Liver (tissue), 9 donors: ENCODE measurements around the gene GSK3B. TPM values are rescaled to one million over a fixed set of nuclear protein-coding genes. Genes with fewer than 3 reads are reported as not detected.

ENCODE experiments used
- DNase-seq: peaks from one replicate; pipeline ENCODE4 v3.0.0-alpha.2; 2017; ENCODE audit warnings: low spot score
- H3K27ac ChIP-seq, 2 donors: one replicate each; pipeline ENCODE4 v1.7.0; 2013; ENCODE audit warnings: inconsistent platforms in 2 of 2, low read length in 2 of 2, control low read depth in 1 of 2, low read depth in 1 of 2, mild to moderate bottlenecking in 1 of 2
- H3K27me3 ChIP-seq, 4 donors: one replicate each; pipeline versions ENCODE4 v1.6.1 to v1.7.0; 2013; ENCODE audit warnings: low read length in 3 of 4, inconsistent platforms in 1 of 4, mild to moderate bottlenecking in 1 of 4, moderate library complexity in 1 of 4; ENCODE audit not compliant: control insufficient read depth in 4 of 4, insufficient read depth in 4 of 4
- H3K36me3 ChIP-seq, 4 donors: one replicate each; pipeline versions ENCODE4 v1.6.1 to v1.7.0; 2013; ENCODE audit warnings: low read length in 3 of 4, mild to moderate bottlenecking in 3 of 4, low read depth in 1 of 4, moderate library complexity in 1 of 4; ENCODE audit not compliant: control insufficient read depth in 4 of 4, insufficient read depth in 3 of 4
- H3K4me1 ChIP-seq, 4 donors: one replicate each; pipeline versions ENCODE4 v1.6.1 to v1.7.0; 2013; ENCODE audit warnings: low read length in 3 of 4, mild to moderate bottlenecking in 3 of 4, moderate library complexity in 1 of 4; ENCODE audit not compliant: control insufficient read depth in 4 of 4, insufficient read depth in 4 of 4
- H3K4me3 ChIP-seq, 3 donors: one replicate each; pipeline versions ENCODE4 v1.6.1 to v1.7.0; 2013; ENCODE audit warnings: low read length in 3 of 3, control low read depth in 1 of 3, low read depth in 1 of 3, mild to moderate bottlenecking in 1 of 3
- H3K9ac ChIP-seq, 2 donors: one replicate each; pipeline ENCODE4 v1.7.0; 2013; ENCODE audit warnings: low read length in 2 of 2, mild to moderate bottlenecking in 2 of 2, moderate library complexity in 2 of 2, control low read depth in 1 of 2, low read depth in 1 of 2
- H3K9me3 ChIP-seq, 4 donors: one replicate each; pipeline versions ENCODE4 v1.6.1 to v1.7.0; 2013; ENCODE audit warnings: low read length in 3 of 4; ENCODE audit not compliant: control insufficient read depth in 4 of 4
- ATF3 ChIP-seq: IDR thresholded peaks from 2 replicates; pipeline ENCODE4 v1.6.1; 2016; ENCODE audit warnings: antibody characterized with exemption
- EGR1 ChIP-seq, 2 donors: IDR thresholded peaks; 2 replicates each; pipeline ENCODE4 v1.6.1; 2016 to 2018; ENCODE audit warnings: antibody characterized with exemption in 2 of 2, low read depth in 2 of 2
- FOXA1 ChIP-seq: IDR thresholded peaks from 2 replicates; pipeline ENCODE4 v1.6.1; 2016; ENCODE audit warnings: antibody characterized with exemption
- FOXA2 ChIP-seq: IDR thresholded peaks from 2 replicates; pipeline ENCODE4 v1.6.1; 2016; ENCODE audit warnings: antibody characterized with exemption
- GABPA ChIP-seq, 2 donors: IDR thresholded peaks in 1 of 2; conservative IDR thresholded peaks in 1 of 2; 2 replicates each; pipeline ENCODE4 v1.6.1; 2016; ENCODE audit warnings: antibody characterized with exemption in 2 of 2, mild to moderate bottlenecking in 1 of 2, moderate library complexity in 1 of 2
- HNF4A ChIP-seq, 2 donors: conservative IDR thresholded peaks; 2 replicates each; pipeline ENCODE4 v1.6.1; 2016; ENCODE audit warnings: antibody characterized with exemption in 2 of 2, mild to moderate bottlenecking in 2 of 2
- HNF4G ChIP-seq: IDR thresholded peaks from 2 replicates; pipeline ENCODE4 v1.6.1; 2016; ENCODE audit warnings: antibody characterized with exemption
- JUND ChIP-seq, 2 donors: IDR thresholded peaks; 2 replicates each; pipeline ENCODE4 v1.6.1; 2016; ENCODE audit warnings: antibody characterized with exemption in 2 of 2
- NR2F2 ChIP-seq: IDR thresholded peaks from 2 replicates; pipeline ENCODE4 v1.6.1; 2016; ENCODE audit warnings: antibody characterized with exemption
- RAD21 ChIP-seq, 2 donors: IDR thresholded peaks; 2 replicates each; pipeline ENCODE4 v1.6.1; 2016; ENCODE audit warnings: antibody characterized with exemption in 2 of 2, mild to moderate bottlenecking in 2 of 2
- RXRA ChIP-seq, 2 donors: IDR thresholded peaks; 2 replicates each; pipeline ENCODE4 v1.6.1; 2017 to 2018; ENCODE audit warnings: antibody characterized with exemption in 2 of 2, mild to moderate bottlenecking in 1 of 2
- SP1 ChIP-seq: IDR thresholded peaks from 2 replicates; pipeline ENCODE4 v1.6.1; 2018; ENCODE audit warnings: antibody characterized with exemption, mild to moderate bottlenecking
- TAF1 ChIP-seq: conservative IDR thresholded peaks from 2 replicates; pipeline ENCODE4 v1.6.1; 2016; ENCODE audit warnings: antibody characterized with exemption, mild to moderate bottlenecking
- YY1 ChIP-seq: IDR thresholded peaks from 2 replicates; pipeline ENCODE4 v1.6.1; 2016; ENCODE audit warnings: antibody characterized with exemption, mild to moderate bottlenecking
- ZBTB33 ChIP-seq: IDR thresholded peaks from 2 replicates; pipeline ENCODE4 v1.6.1; 2016; ENCODE audit warnings: antibody characterized with exemption
- WGBS: extraction: QIAGEN DNeasy Blood & Tissue Kit; methylation state at CpG from one replicate; pipeline ENCODE4 v1.1.7; 2013; 5-methylcytosine and 5-hydroxymethylcytosine counted together
- polyA plus RNA-seq, 2 donors: library from polyadenylated mRNA; stranded (reverse) in 1 of 2; unstranded in 1 of 2; fragments of 200-250 nt in 1 of 2; fragments of >200 nt in 1 of 2; fragmentation: Nextera tagmentation in 1 of 2; extraction: Ambion mirVana in 1 of 2; gene quantifications; one replicate each; pipeline versions ENCODE4 v1.2.1 to v1.2.3, GENCODE V29; 2013 to 2015
- total RNA-seq, 2 donors: library from RNA; depleted of rRNA; stranded (reverse); fragments of >200 nt; gene quantifications; one replicate each; pipeline ENCODE4 v1.2.3, GENCODE V29; 2014
- TF ChIP-seq, protein P1 (sequence below): IDR thresholded peaks from 2 replicates; pipeline ENCODE4 v1.6.1; 2016; ENCODE audit warnings: antibody characterized with exemption
- TF ChIP-seq, protein P2 (sequence below): IDR thresholded peaks from 2 replicates; pipeline ENCODE4 v1.6.1; 2016; ENCODE audit warnings: antibody characterized with exemption, mild to moderate bottlenecking
- TF ChIP-seq, protein P3 (sequence below): fragments of 150-350 bp; IDR thresholded peaks from 2 replicates; pipeline ENCODE4 v1.5.1; 2017; ENCODE audit warnings: improper control_type of control experiment, low read depth, low read length; ENCODE audit not compliant: missing input control
- donor health status: healthy.
- donor health status: healthy.
- donor health status: healthy.
- donor health status: healthy.
- donor health status: healthy.

GSK3B gene
- total and polyA plus RNA-seq, 4 donors = 10.5 to 20.8 (median 18.5) TPM

GRCh38 chr3:119781330-119782198 is 312.7 kb downstream of the GSK3B start, which contains the start of gene NR1I2:
TSS of gene NR1I2 (plus strand) at chr3:119782101.
- peak within 1 kb of the TSS; percentile 63 to 86 for H3K9ac ChIP-seq
- peaks cover 0 to 1% (median 0%) of the 10 kb centered on the region in 4 donors for H3K9me3 ChIP-seq
- 35% methylated on average over 10 of the region's 10 CpGs for WGBS
- H3K36me3 ChIP-seq = no peaks in the 10 kb centered on the region
- peak within 1 kb of the TSS; percentile 50 to 52 for H3K27ac ChIP-seq
- peak within 1 kb of the TSS; percentile 57 to 96 (median 80) for H3K4me3 ChIP-seq
- TF ChIP-seq TAF1 (peak; percentile 75), HNF4A (conservative IDR thresholded peaks at IDR 0.05) (peak; percentile 79 to 81), NR2F2 (no peak), FOXA1 (no peak), HNF4G (peak; percentile 51), ZBTB33 (peak; percentile 38), SP1 (peak; percentile 70), RXRA (IDR thresholded peaks at IDR 0.05) (peak; percentile 58 to 65), EGR1 (IDR thresholded peaks at IDR 0.05; ENCODE audit: low read depth in 2 of 2) (no peak), YY1 (peak; percentile 79), ATF3 (no peak), FOXA2 (peak; percentile 22), RAD21 (IDR thresholded peaks at IDR 0.05) (peak; percentile 24 to 50), JUND (IDR thresholded peaks at IDR 0.05) (peak in 1 of 2 donors; percentile 34), GABPA (IDR thresholded peaks at IDR 0.05 in 1 of 2, conservative IDR thresholded peaks at IDR 0.05 in 1 of 2) (peak in 1 of 2 donors; percentile 54)
- TF ChIP-seq, protein P1, sequence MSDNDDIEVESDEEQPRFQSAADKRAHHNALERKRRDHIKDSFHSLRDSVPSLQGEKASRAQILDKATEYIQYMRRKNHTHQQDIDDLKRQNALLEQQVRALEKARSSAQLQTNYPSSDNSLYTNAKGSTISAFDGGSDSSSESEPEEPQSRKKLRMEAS = peak; percentile 60
- TF ChIP-seq, protein P2, sequence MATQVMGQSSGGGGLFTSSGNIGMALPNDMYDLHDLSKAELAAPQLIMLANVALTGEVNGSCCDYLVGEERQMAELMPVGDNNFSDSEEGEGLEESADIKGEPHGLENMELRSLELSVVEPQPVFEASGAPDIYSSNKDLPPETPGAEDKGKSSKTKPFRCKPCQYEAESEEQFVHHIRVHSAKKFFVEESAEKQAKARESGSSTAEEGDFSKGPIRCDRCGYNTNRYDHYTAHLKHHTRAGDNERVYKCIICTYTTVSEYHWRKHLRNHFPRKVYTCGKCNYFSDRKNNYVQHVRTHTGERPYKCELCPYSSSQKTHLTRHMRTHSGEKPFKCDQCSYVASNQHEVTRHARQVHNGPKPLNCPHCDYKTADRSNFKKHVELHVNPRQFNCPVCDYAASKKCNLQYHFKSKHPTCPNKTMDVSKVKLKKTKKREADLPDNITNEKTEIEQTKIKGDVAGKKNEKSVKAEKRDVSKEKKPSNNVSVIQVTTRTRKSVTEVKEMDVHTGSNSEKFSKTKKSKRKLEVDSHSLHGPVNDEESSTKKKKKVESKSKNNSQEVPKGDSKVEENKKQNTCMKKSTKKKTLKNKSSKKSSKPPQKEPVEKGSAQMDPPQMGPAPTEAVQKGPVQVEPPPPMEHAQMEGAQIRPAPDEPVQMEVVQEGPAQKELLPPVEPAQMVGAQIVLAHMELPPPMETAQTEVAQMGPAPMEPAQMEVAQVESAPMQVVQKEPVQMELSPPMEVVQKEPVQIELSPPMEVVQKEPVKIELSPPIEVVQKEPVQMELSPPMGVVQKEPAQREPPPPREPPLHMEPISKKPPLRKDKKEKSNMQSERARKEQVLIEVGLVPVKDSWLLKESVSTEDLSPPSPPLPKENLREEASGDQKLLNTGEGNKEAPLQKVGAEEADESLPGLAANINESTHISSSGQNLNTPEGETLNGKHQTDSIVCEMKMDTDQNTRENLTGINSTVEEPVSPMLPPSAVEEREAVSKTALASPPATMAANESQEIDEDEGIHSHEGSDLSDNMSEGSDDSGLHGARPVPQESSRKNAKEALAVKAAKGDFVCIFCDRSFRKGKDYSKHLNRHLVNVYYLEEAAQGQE = peak; percentile 36
- TF ChIP-seq, protein P3, sequence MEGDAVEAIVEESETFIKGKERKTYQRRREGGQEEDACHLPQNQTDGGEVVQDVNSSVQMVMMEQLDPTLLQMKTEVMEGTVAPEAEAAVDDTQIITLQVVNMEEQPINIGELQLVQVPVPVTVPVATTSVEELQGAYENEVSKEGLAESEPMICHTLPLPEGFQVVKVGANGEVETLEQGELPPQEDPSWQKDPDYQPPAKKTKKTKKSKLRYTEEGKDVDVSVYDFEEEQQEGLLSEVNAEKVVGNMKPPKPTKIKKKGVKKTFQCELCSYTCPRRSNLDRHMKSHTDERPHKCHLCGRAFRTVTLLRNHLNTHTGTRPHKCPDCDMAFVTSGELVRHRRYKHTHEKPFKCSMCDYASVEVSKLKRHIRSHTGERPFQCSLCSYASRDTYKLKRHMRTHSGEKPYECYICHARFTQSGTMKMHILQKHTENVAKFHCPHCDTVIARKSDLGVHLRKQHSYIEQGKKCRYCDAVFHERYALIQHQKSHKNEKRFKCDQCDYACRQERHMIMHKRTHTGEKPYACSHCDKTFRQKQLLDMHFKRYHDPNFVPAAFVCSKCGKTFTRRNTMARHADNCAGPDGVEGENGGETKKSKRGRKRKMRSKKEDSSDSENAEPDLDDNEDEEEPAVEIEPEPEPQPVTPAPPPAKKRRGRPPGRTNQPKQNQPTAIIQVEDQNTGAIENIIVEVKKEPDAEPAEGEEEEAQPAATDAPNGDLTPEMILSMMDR = peak; percentile 13
- no peaks in the 10 kb centered on the region for H3K27me3 ChIP-seq
- peaks cover 4 to 39% (median 10%) of the 10 kb centered on the region in 4 donors for H3K4me1 ChIP-seq
- no peak for DNase-seq
